HG02852 (cell line): ENCODE data around the gene NTMT1.
"Not testable (repeated sequence)": the region's sequence is repeated elsewhere in the genome, so short reads cannot be mapped to it uniquely, and the experiment has no call there.

Source experiments
- ATAC-seq: cut with Tn5 transposase; IDR thresholded peaks from one replicate; pipeline ENCODE4 v1.9.1; 2021; ENCODE audit warnings: mild to moderate bottlenecking, moderate library complexity; ENCODE audit not compliant: unreplicated experiment

Gene NTMT1

DNA sequence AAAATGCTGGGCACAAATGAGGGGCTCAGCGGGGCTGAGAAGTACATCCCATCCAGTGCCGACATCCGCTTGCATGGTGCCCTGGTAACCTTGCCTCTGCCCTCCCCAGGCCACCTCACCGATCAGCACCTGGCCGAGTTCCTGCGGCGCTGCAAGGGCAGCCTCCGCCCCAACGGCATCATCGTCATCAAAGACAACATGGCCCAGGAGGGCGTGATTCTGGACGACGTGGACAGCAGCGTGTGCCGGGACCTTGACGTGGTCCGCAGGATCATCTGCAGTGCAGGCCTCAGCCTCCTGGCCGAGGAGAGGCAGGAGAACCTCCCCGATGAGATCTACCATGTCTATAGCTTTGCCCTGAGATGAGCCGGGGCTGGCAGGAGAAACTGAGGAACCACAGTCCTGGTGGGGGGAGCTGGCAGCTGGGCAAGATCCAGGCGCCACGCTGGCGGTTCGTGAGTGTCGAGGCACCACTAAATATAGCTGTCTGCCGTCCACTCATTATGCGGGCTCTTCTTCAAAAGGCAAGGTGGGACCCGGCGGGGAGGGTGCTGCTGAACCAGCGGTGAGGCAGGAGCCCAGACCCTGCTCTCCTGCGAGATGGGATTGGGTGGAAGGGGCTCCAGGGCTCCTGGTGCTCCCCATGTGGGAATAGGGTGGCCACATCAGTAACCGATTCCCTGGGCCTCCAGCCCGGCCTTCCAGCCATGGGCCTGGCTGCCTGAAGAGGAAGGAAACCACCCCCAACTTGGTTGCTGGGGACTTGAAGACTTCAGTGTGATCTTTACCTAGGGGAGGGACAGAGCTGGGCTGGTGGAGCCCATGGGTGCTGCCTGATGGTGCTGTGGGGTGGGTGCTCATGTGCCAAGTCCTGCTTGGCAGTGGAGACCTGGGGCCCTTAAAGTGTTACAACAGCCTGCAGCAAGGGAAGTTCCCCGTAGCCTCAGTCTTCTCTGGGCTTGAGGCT lies 9.4 kb downstream of the NTMT1 start:
- no peak for ATAC-seq

DNA sequence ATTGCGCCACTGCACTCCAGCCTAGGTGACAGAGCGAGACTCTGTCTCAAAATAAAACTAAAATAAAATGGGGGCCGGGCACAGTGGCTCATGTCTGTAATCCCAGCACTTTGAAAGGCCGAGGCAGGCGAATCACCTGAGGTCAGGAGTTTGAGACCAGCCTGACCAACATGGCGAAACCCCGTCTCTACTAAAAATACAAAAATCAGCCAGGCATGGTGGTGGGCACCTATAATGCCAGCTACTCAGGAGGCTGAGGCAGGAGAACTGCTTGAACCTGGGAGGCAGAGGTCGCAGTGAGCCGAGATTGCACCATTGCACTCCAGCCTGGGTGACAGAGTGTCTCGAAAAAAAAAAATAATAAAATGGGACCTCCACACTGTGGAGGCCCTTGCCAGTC lies 10.4 kb downstream of the NTMT1 start:
- not testable (repeated sequence) for ATAC-seq

DNA sequence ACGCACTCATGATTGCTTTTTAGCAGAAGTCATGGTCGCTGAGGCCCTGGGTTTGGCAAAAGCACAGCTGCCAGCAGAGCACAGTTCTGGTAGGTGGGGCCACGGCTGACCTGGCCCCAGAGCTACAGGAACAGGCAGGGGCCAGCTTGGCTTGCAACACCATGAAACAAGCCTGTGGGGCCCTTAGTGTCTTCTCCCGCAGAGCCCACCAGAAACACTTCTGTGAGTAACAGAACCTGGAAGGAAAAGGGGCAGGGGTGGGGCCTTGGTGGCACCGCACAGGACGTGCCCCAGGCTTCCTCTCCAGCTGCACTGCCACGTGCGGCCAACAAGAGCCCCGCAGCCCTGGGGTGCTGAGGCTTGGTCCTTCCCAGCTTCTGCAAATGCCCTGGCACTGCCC lies 11.1 kb downstream of the NTMT1 start:
- ATAC-seq = no peak

GRCh38 chr9:129637673-129638439 lies 11.9 kb downstream of the NTMT1 start:
- ATAC-seq = no peak

DNA sequence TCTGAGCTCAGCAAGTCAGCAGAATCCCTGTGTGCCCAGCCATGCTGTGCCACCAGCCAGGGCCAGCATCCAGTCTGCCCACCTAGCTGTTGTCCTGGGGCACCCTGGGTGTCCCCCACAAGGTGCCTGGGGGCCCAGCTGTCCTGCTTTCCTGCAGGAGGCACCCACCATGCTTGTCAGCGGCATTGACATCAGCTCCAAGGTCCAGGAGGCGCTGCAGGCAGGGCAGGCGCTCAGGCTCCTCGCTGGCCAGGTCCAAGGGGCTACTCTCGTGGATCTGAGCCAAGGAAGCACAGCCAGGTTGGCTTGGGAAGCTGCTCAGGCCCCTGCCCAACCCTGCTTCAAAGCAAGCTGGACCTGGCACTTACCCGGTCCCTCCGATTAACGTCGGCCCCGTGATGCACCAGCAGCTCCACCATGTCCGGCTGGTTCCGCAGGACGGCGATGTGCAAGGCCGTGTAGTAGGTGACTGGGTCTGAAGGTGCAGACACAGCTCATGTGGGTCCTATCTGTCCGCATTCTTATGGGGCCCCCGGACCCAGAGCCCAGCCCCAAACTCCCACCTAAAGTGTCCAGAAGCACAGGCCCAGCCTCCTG lies 13.2 kb downstream of the NTMT1 start:
- ATAC-seq = no peak

DNA sequence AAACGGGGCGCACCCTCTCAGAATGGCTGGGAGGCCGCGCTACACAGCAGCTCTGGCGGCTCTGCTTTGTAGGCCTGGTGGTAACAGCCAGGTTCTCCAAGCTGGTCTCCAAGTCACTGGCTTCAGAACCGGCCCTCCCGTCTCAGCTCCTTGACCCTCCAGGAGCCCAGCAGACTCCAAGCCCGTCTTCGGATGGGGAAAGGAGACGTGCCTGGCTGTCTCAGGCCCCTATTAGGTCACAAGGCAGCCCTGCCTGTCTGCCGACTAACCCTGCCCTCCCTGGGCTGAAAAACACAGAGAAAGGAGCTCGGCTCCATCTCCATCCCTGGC lies 13.8 kb downstream of the NTMT1 start:
- no peak for ATAC-seq

DNA sequence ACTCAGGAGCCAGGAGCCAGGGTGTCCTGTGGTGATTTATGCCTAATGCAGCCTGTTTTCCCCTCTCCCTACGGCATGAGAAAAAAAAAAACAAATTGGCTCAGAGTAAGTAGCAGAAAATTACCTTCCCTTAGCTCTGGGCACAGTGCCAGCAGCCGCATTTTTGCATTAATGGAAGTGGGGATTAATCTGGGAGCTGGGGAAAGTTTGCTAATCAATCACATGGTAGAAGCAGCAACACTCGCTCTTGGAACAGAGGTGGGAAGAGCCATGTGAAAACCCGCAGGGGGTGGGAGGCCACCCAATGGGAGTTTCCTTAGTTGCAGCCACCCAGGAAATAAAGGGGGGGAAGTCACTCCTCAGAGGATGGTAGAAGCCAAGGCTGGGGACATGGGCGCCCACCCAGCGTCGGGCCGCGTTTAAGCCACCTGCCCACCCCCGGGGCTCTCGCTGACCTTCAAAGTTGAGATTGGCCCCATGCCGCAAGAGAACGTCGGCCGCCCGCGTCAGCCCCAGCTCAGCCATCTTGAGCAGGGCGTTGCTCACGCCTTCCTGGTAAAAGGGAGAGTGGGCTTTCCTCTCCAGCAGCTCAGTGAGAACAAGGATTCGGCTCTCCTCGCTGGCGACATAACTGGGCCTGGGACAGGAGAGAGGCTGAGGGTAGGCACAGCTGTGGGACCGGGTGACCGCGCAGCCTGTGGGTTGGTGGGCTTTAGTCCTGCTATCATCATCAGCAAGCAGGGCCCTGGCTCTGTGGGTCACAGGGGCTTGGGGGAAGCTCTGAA lies 14.3 kb downstream of the NTMT1 start:
- ATAC-seq = no peak

- peak; percentile 9 for ATAC-seq
Measured at GRCh38 chr9:129640871-129641749, 15.1 kb downstream of the NTMT1 start.

DNA sequence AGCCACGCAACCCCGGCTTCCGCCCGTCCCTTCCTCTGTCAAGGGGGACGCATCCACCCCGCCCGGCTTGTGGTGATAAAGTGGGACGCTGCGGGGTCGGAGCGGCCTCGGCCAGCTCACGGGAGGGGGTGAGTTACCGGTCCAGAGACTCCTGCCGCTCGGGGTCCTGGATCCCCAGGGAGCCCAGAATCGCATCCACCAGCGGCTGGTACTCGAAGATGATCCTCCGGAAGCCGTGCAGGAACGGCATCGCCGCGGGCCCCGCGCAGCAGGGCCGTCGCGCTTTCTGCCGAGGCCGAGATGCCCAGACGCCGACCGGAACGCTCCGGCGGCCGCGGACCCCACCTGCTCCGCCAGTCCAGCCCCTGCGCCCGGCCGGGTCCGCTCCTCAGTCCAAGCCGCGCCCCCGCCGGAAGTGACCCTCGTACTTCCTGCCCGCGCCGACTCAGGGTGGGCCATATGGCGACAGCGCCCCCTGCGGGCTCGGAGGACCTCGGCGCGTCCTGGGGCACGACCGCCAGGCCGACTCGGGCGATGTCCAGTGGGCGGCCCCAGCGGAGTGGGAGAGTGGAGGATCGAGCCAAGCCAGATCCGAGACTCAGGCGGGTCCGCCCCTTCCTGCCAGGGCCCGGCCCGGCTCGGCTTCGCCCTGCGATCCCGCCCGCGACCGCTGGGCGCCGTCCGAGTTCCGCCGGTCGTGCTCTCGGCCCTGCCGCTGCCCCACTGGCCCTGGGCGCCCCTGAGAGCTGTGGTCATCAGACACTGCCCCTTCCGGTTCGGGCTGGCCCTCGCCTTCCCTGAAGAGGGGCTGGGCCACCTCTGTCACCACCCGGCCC lies 16.0 kb downstream of the NTMT1 start, which contains the start of gene ASB6:
TSS of gene ASB6 (minus strand) at position 402 of the 836 bp plus-strand sequence. CDS start at position 250, 152 bp downstream.
- ATAC-seq = peak; percentile 84

GRCh38 chr9:129643706-129644105 lies 17.7 kb downstream of the NTMT1 start:
- ATAC-seq = no peak

GRCh38 chr9:129644365-129644764 lies 18.4 kb downstream of the NTMT1 start:
- ATAC-seq = no peak

- no peak for ATAC-seq
Measured at GRCh38 chr9:129644902-129645301, 18.9 kb downstream of the NTMT1 start.

- ATAC-seq = no peak
Measured at GRCh38 chr9:129646252-129646651, 20.3 kb downstream of the NTMT1 start.

- ATAC-seq = no peak
Measured at GRCh38 chr9:129646654-129647053, 20.7 kb downstream of the NTMT1 start.

DNA sequence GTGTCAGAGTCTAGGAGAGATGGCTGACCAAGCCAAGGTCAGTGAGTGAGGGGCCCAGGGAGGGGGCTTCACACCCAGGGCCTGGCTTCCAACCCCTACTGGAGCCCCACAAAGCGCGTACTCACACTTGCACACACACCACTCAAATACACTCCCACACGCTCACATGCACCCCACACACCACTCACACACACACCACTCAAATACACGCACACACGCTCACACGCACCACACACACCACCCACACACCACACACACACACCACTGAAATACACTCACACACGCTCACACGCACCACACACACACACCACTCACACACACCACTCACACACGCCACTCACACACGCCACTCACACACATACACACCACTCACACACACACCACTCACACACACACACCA lies 21.7 kb downstream of the NTMT1 start:
- no peak for ATAC-seq

DNA sequence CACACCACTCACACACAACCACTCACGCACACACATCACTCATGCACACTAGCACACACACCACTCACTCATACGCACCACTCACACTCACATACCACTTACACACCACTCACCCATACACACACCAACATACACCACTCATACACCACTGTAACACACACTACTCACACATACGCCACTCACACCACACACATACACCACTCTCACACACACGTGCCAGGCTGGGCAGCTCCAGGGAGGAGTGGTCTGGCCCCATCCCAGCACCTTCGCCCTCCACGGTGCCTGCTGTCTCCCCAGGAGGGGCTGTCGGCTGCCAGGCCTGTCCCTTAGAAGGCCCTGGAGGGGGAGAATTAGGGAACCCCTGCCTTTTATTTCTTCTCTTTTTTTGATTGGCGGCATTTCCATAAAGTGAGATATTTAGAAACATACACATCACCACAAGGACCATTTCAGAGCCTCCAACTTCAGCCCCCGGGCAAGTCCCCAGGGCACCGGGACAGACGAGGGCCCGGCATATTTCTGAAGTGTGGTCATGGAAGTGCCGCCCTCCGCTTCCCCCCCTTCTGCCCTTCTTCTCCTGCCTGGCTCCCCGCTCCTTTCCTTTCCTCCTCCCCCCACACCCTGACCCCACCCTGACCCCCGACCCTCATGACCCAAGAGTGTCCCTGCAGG lies 22.3 kb downstream of the NTMT1 start:
- ATAC-seq = no peak

GRCh38 chr9:129648764-129649115 lies 22.8 kb downstream of the NTMT1 start:
- ATAC-seq = no peak
